Lower lobe of right lung (tissue), 2 donors: Measurements from ENCODE around the gene PARL. TPM values are rescaled to one million over a fixed set of nuclear protein-coding genes. Genes with fewer than 3 reads are reported as not detected.
"Not testable (repeated sequence)": the region's sequence is repeated elsewhere in the genome, so short reads cannot be mapped to it uniquely, and the experiment has no call there.

Experiments used
- ATAC-seq, 2 donors: fragments of 200-7000 bp; cut with Tn5 transposase; one replicate each; pipeline ENCODE4 v1.9.1; 2020 to 2022; ENCODE audit warnings: mild to moderate bottlenecking in 2 of 2, moderate library complexity in 2 of 2
- DNase-seq: peaks from one replicate; pipeline ENCODE4 v3.0.0-alpha.2; 2020
- H3K27ac ChIP-seq: fragments of 200-600 bp; one replicate; pipeline ENCODE4 v1.8.0; 2022
- H3K27me3 ChIP-seq: fragments of 200-600 bp; one replicate; pipeline ENCODE4 v1.8.0; 2022; ENCODE audit warnings: low read depth
- H3K36me3 ChIP-seq: fragments of 200-600 bp; one replicate; pipeline ENCODE4 v1.8.0; 2022; ENCODE audit warnings: mild to moderate bottlenecking
- H3K4me1 ChIP-seq: fragments of 200-600 bp; one replicate; pipeline ENCODE4 v1.8.0; 2022
- H3K4me3 ChIP-seq: fragments of 200-600 bp; one replicate; pipeline ENCODE4 v1.8.0; 2022; ENCODE audit warnings: mild to moderate bottlenecking
- H3K9me3 ChIP-seq: fragments of 200-600 bp; one replicate; pipeline ENCODE4 v1.8.0; 2022
- intact Hi-C: fragments of 100-400 bp; cut with DNase I; formaldehyde crosslinking; loops from one replicate; pipeline ENCODE4 v1.11.0; 2022
- microRNA-seq: library from miRNA; unstranded; fragments of <30 nt; microRNA quantifications from one replicate; pipeline ENCODE4 v1.2.0, GENCODE V29; 2020; ENCODE audit warnings: borderline number of aligned reads
- total RNA-seq: library from RNA; stranded (reverse); fragmentation: NEBNext Ultra II Directional; extraction: Animal tissue kit (Norgen Biotek cat#: 25700); gene quantifications from one replicate; pipeline ENCODE4 v1.2.1, GENCODE V29; 2021
- TF ChIP-seq, protein P1 (sequence below): fragments of 200-600 bp; IDR thresholded peaks from one replicate; pipeline ENCODE4 v1.8.0; 2022; ENCODE audit warnings: antibody characterized with exemption, mild to moderate bottlenecking
- donor health status: DM: no; HTN: yes; CAD: no; lungs with severe emphysema.

The PARL gene
- total RNA-seq, 1 donor from 2014 or later: 41.8 TPM

DNA sequence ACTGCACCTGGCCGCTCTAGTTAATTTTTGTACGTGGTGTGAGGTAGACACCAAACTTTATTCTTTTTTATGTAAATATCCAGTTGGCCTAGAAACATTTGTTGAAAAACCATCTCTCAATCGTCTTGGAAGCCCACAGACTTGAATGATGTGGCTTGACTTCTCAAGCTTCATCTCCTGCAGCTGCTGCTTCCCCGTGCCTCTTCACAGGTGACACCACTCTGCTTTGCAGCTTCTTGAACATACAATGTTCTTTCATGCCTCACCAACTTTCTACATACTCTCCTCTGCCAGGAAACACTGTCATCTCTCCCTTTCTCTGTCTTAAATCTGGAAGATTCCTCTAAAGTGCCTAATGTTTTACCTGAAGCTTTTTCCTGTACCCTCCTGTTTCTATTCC, 94.9 kb downstream of the PARL start:
- TF ChIP-seq, protein P1, sequence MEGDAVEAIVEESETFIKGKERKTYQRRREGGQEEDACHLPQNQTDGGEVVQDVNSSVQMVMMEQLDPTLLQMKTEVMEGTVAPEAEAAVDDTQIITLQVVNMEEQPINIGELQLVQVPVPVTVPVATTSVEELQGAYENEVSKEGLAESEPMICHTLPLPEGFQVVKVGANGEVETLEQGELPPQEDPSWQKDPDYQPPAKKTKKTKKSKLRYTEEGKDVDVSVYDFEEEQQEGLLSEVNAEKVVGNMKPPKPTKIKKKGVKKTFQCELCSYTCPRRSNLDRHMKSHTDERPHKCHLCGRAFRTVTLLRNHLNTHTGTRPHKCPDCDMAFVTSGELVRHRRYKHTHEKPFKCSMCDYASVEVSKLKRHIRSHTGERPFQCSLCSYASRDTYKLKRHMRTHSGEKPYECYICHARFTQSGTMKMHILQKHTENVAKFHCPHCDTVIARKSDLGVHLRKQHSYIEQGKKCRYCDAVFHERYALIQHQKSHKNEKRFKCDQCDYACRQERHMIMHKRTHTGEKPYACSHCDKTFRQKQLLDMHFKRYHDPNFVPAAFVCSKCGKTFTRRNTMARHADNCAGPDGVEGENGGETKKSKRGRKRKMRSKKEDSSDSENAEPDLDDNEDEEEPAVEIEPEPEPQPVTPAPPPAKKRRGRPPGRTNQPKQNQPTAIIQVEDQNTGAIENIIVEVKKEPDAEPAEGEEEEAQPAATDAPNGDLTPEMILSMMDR: no peak
- no peak for DNase-seq
- no peak for ATAC-seq
- Histone ChIP-seq H3K27ac (no peak overlapping the region), H3K4me1 (no peaks in the 10 kb centered on the region), H3K27me3 (no peaks in the 10 kb centered on the region), H3K4me3 (no peak overlapping the region), H3K9me3 (no peaks in the 10 kb centered on the region), H3K36me3 (peaks cover 82% of the 10 kb centered on the region)
- intact Hi-C loops: no loop called here

- intact Hi-C loops, H3K27ac ChIP-seq, H3K27me3 ChIP-seq, DNase-seq, H3K4me3 ChIP-seq, H3K4me1 ChIP-seq, ATAC-seq, H3K9me3 ChIP-seq: not testable (repeated sequence)
- H3K36me3 ChIP-seq: peaks cover 90% of the 10 kb centered on the region
Observed at GRCh38 chr3:183784503-183784902, 100.2 kb downstream of the PARL start.

GRCh38 chr3:183782576-183783276, 102.0 kb downstream of the PARL start:
- no peak for DNase-seq
- Histone ChIP-seq H3K4me1 (no peaks in the 10 kb centered on the region), H3K9me3 (no peaks in the 10 kb centered on the region), H3K27me3 (no peaks in the 10 kb centered on the region), H3K4me3 (no peak overlapping the region), H3K27ac (no peak overlapping the region), H3K36me3 (peaks cover 93% of the 10 kb centered on the region)
- intact Hi-C loops: no loop called here
- TF ChIP-seq, protein P1: no peak
- ATAC-seq: no peak

- intact Hi-C loops: no loop called here
- no peaks in the 10 kb centered on the region for H3K4me1 ChIP-seq
- no peak overlapping the region for H3K4me3 ChIP-seq
- H3K27ac ChIP-seq: no peak overlapping the region
- H3K36me3 ChIP-seq: peaks cover 93% of the 10 kb centered on the region
- H3K9me3 ChIP-seq: no peaks in the 10 kb centered on the region
- ATAC-seq: no peak
- no peaks in the 10 kb centered on the region for H3K27me3 ChIP-seq
- DNase-seq: no peak
- TF ChIP-seq, protein P1: no peak
Observed at GRCh38 chr3:183781246-183781645, 103.4 kb downstream of the PARL start.

GRCh38 chr3:183779896-183780465, 104.7 kb downstream of the PARL start:
- Histone ChIP-seq H3K4me3 (no peak overlapping the region), H3K27me3 (no peaks in the 10 kb centered on the region), H3K9me3 (no peaks in the 10 kb centered on the region), H3K27ac (no peak overlapping the region), H3K36me3 (peaks cover 99% of the 10 kb centered on the region), H3K4me1 (no peaks in the 10 kb centered on the region)
- TF ChIP-seq, protein P1: no peak
- DNase-seq (peak; percentile 77), ATAC-seq (peak; percentile 59 to 90)
- intact Hi-C loops: no loop called here

Small RNA genes within 50 kb of the gene (microRNA-seq; reads per million reads assigned to microRNA genes)
- gene MIR4448: not detected

Other genes with a start within 250 kb of the PARL start
- 93.9 TPM for gene KLHL24, start 249.3 kb downstream of the PARL start, total RNA-seq
- gene YEATS2, start 187.1 kb downstream of the PARL start, total RNA-seq: 29.0 TPM
- gene MAP6D1, start 59.3 kb downstream of the PARL start, total RNA-seq: 1.9 TPM
- gene ABCC5, start 133.0 kb upstream of the PARL start, total RNA-seq: 38.0 TPM
- not detected for gene HTR3D, start 146.9 kb upstream of the PARL start, total RNA-seq
- gene HTR3C, start 168.2 kb upstream of the PARL start, total RNA-seq: 0.44 TPM
- gene HTR3E, start 212.2 kb upstream of the PARL start, total RNA-seq: not detected